K562 (cell line): ENCODE data around the gene FGGY. TPM values are rescaled to one million over a fixed set of nuclear protein-coding genes. Genes with fewer than 3 reads are reported as not detected.

ENCODE experiments used
- ATAC-seq: fragments of 200-7000 bp; cut with Tn5 transposase; 3 replicates; pipeline ENCODE4 v1.9.1; 2020; ENCODE audit warnings: moderate library complexity
- BruUV-seq: library from RNA; stranded (reverse); fragments of 400-500 nt; replicated peaks from 2 replicates; lab custom pipeline; 2021; lab: Mats Ljungman, UMichigan
- CTCF ChIA-PET: fragments of 300-600 bp; formaldehyde crosslinking; extraction: SDS; loops from one replicate; lab custom pipeline; 2021; ENCODE audit warnings: low intra/inter-chr PET ratio; lab: Yijun Ruan, JAX
- POLR2A ChIA-PET: fragments of 300-600, 350-650 bp; sonication (Branson Sonifier 250); formaldehyde crosslinking; extraction: SDS; loops from one replicate; lab custom pipeline; 2021; ENCODE audit warnings: antibody characterized with exemption, inconsistent platforms; lab: Yijun Ruan, JAX
- DNase-seq, 4 experiments: peaks; one replicate each; pipeline versions ENCODE4 v3.0.0 to v3.0.0-alpha.2; 2011 to 2018; ENCODE audit warnings: low spot score in 3 of 4, mixed read lengths in 3 of 4; ENCODE audit errors: extremely low read depth in 1 of 4
- FAIRE-seq: peaks from 2 replicates; lab custom pipeline; 2011; peaks lifted over from hg19 to GRCh38; lab: Jason Lieb, UNC
- H2AFZ ChIP-seq: 2 replicates; pipeline ENCODE4 v1.6.0; 2011; ENCODE audit warnings: low read depth, low read length, control low read depth, inconsistent platforms
- H3K27ac ChIP-seq: fragments of 200-600 bp; 3 replicates; pipeline ENCODE4 v1.8.0; 2011; ENCODE audit warnings: low read depth, mild to moderate bottlenecking, control low read depth, inconsistent platforms, low read length, moderate library complexity, mixed read lengths; ENCODE audit errors: extremely low read depth
- H3K27me3 ChIP-seq, 2 experiments: fragments of 300-600 bp in 1 of 2; 2 replicates in 1 of 2; 3 replicates in 1 of 2; pipeline versions ENCODE4 v1.6.0 to v1.8.0; 2011; ENCODE audit warnings: inconsistent platforms in 2 of 2, low read length in 2 of 2, mild to moderate bottlenecking in 1 of 2, mixed read lengths in 1 of 2, moderate library complexity in 1 of 2; ENCODE audit not compliant: control insufficient read depth in 2 of 2, insufficient read depth in 2 of 2
- H3K36me3 ChIP-seq: fragments of 300-600 bp; 3 replicates; pipeline ENCODE4 v1.8.0; 2011; ENCODE audit warnings: mild to moderate bottlenecking, low read length, inconsistent platforms; ENCODE audit not compliant: control insufficient read depth, insufficient read depth
- H3K4me1 ChIP-seq, 2 experiments: fragments of 200-600 bp in 1 of 2; replicated peaks in 1 of 2; 2 replicates in 1 of 2; 3 replicates in 1 of 2; pipeline versions ENCODE4 v1.5.1 to v1.8.0; 2011; ENCODE audit warnings: inconsistent platforms in 2 of 2, low read length in 2 of 2, mild to moderate bottlenecking in 1 of 2, mixed read lengths in 1 of 2, moderate library complexity in 1 of 2; ENCODE audit not compliant: control insufficient read depth in 2 of 2, insufficient read depth in 2 of 2
- H3K4me2 ChIP-seq: 2 replicates; pipeline ENCODE4 v1.6.1; 2011; ENCODE audit warnings: low read length, control low read depth, inconsistent platforms, mixed read lengths; ENCODE audit not compliant: insufficient read depth
- H3K4me3 ChIP-seq: fragments of 200-600 bp; sonication (generic), shearing (Covaris generic); 2 replicates; pipeline ENCODE4 v1.5.1; 2016; ENCODE audit warnings: control low read depth, inconsistent platforms
- H3K79me2 ChIP-seq: fragments of 200-600 bp; 3 replicates; pipeline ENCODE4 v1.8.0; 2011; ENCODE audit warnings: low read length, inconsistent platforms; ENCODE audit not compliant: control insufficient read depth, insufficient read depth
- H3K9ac ChIP-seq, 2 experiments: 2 replicates each; pipeline versions ENCODE4 v1.6.0 to v1.6.1; 2011; ENCODE audit warnings: low read depth in 2 of 2, low read length in 2 of 2, control low read depth in 1 of 2, inconsistent platforms in 1 of 2, mild to moderate bottlenecking in 1 of 2, mixed read lengths in 1 of 2; ENCODE audit not compliant: insufficient read depth in 1 of 2
- H3K9me1 ChIP-seq: one replicate; pipeline ENCODE4 v1.6.0; 2011; ENCODE audit warnings: inconsistent platforms, mild to moderate bottlenecking, low read length, moderate library complexity; ENCODE audit not compliant: control insufficient read depth, insufficient read depth
- H3K9me3 ChIP-seq: replicated peaks from 2 replicates; pipeline ENCODE4 v1.5.1; 2011; ENCODE audit warnings: low read depth, low read length, inconsistent platforms; ENCODE audit not compliant: control insufficient read depth, insufficient read depth
- H4K20me1 ChIP-seq: replicated peaks from 2 replicates; pipeline ENCODE4 v1.6.1; 2011; ENCODE audit warnings: low read length, inconsistent platforms, mixed read lengths; ENCODE audit not compliant: control insufficient read depth, insufficient read depth
- AFF4 ChIP-seq: sonication (generic); formaldehyde crosslinking; IDR thresholded peaks from 2 replicates; pipeline ENCODE4 v1.8.0; 2023; ENCODE audit warnings: mild to moderate bottlenecking, missing genetic modification reagents
- HDAC6 ChIP-seq: IDR thresholded peaks from 2 replicates; pipeline ENCODE4 v1.6.1; 2012; ENCODE audit warnings: low read depth, mild to moderate bottlenecking, control low read depth, inconsistent platforms, low read length, moderate library complexity
- NR4A1 ChIP-seq, 2 experiments: fragments of 250-450 bp in 1 of 2; fragments of 450-650 bp in 1 of 2; sonication (Bioruptor Pico) in 1 of 2; IDR thresholded peaks; 2 replicates each; pipeline versions ENCODE4 v1.4.0 to v1.6.1; 2016 to 2020; ENCODE audit warnings: mild to moderate bottlenecking in 2 of 2, missing compliant biosample characterization in 1 of 2, missing genetic modification characterization in 1 of 2, moderate library complexity in 1 of 2
- PKNOX1 ChIP-seq: fragments of 450-650 bp; IDR thresholded peaks from 2 replicates; pipeline ENCODE4 v1.6.1; 2016
- RBM22 ChIP-seq: fragments of 200-400 bp; formaldehyde crosslinking; IDR thresholded peaks from 2 replicates; pipeline ENCODE4 v1.6.1; 2018; ENCODE audit warnings: low read length, low read depth; ENCODE audit not compliant: poor library complexity, severe bottlenecking
- RFX5 ChIP-seq: IDR thresholded peaks from 2 replicates; pipeline ENCODE4 v1.6.1; 2011; ENCODE audit warnings: low read depth, mild to moderate bottlenecking, improper control_type of control experiment, low read length
- TAF1 ChIP-seq: IDR thresholded peaks from 2 replicates; pipeline ENCODE4 v1.6.1; 2011; ENCODE audit warnings: mild to moderate bottlenecking, low read length, moderate library complexity; ENCODE audit not compliant: insufficient read depth, control insufficient read depth, severe bottlenecking; ENCODE audit errors: extremely low read depth
- ZBTB43 ChIP-seq: sonication (generic); formaldehyde crosslinking; IDR thresholded peaks from 2 replicates; pipeline ENCODE4 v1.8.0; 2023; ENCODE audit warnings: mild to moderate bottlenecking, missing genetic modification reagents
- WGBS: fragments of 100-300 bp; shearing (Covaris generic); methylation state at CpG from one replicate; pipeline ENCODE4 v1.1.6; 2016; ENCODE audit warnings: low coverage, mixed read lengths; ENCODE audit not compliant: insufficient coverage; ENCODE audit errors: missing lambda C conversion rate; 5-methylcytosine and 5-hydroxymethylcytosine counted together
- in situ Hi-C: fragments of 300-500 bp; cut with MboI; formaldehyde crosslinking; loops from 4 replicates; pipeline ENCODE4 v1.15.0; 2018; ENCODE audit warnings: inconsistent platforms, mixed read lengths
- intact Hi-C: fragments of 100-400 bp; cut with micrococcal nuclease; formaldehyde crosslinking; loops from 2 replicates; pipeline ENCODE4 v1.14.2; 2022
- polyA plus RNA-seq, 8 experiments: library from polyadenylated mRNA; depleted of rRNA in 4 of 8; stranded (reverse) in 5 of 8; unstranded in 3 of 8; fragments of >200 nt; fragmentation: Nextera tagmentation in 2 of 8; fragmentation: Illumina TruSeq in 1 of 8; extraction: Ambion mirVana in 2 of 8; extraction: Trizol in 1 of 8; gene quantifications; 2 replicates each; pipeline versions ENCODE4 v1.2.1 to v1.2.3, GENCODE V29; 2011 to 2014; ENCODE audit warnings: inconsistent platforms in 1 of 8, missing spikeins in 1 of 8
- total RNA-seq, 7 experiments: library from RNA; depleted of rRNA in 6 of 7; stranded (reverse); fragments of >200 nt in 6 of 7; fragmentation: Illumina TruSeq in 2 of 7; extraction: Trizol in 2 of 7; gene quantifications; 2 replicates each; pipeline versions ENCODE4 v1.2.1 to v1.2.3, GENCODE V29; 2011 to 2021; ENCODE audit warnings: low replicate concordance in 1 of 7
- TF ChIP-seq, protein P1 (sequence below): conservative IDR thresholded peaks from 2 replicates; pipeline ENCODE4 v1.6.1; 2011; ENCODE audit warnings: low read depth, mild to moderate bottlenecking, low read length; ENCODE audit not compliant: control insufficient read depth
- TF ChIP-seq, protein P2 (sequence below), 2 experiments: fragments of 250-450 bp in 1 of 2; fragments of 450-650 bp in 1 of 2; sonication (Bioruptor Pico) in 1 of 2; IDR thresholded peaks; 2 replicates each; pipeline versions ENCODE4 v1.6.1 to v1.8.0; 2016 to 2021; ENCODE audit warnings: mild to moderate bottlenecking in 2 of 2, moderate library complexity in 2 of 2, missing compliant biosample characterization in 1 of 2, missing genetic modification characterization in 1 of 2

Gene FGGY
- total and polyA plus RNA-seq, 9 of the 15 experiments (the other 6 are each of a cell fraction or from before 2014, with no cell fraction given), result 9.7 to 19.2 (median 12.6) TPM

GRCh38 chr1:59595774-59596173, 298.9 kb downstream of the FGGY start (continued):
- TF ChIP-seq ZBTB43 (CRISPR knock-in tag), result no peak
- TF ChIP-seq, protein P1, sequence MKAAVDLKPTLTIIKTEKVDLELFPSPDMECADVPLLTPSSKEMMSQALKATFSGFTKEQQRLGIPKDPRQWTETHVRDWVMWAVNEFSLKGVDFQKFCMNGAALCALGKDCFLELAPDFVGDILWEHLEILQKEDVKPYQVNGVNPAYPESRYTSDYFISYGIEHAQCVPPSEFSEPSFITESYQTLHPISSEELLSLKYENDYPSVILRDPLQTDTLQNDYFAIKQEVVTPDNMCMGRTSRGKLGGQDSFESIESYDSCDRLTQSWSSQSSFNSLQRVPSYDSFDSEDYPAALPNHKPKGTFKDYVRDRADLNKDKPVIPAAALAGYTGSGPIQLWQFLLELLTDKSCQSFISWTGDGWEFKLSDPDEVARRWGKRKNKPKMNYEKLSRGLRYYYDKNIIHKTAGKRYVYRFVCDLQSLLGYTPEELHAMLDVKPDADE, result no peak
- no peak for TF ChIP-seq NR4A1 (CRISPR knock-in tag; IDR thresholded peaks at IDR 0.05)
- no peak for TF ChIP-seq NR4A1 (tag; IDR thresholded peaks at IDR 0.05)

GRCh38 chr1:59596432-59596831, 299.5 kb downstream of the FGGY start:
- no peak overlapping the region for H3K27ac ChIP-seq
- POLR2A ChIA-PET, result no interaction called here
- no peak overlapping the region for H3K9ac ChIP-seq
- TF ChIP-seq HDAC6, result no peak
- no peak for TF ChIP-seq AFF4 (CRISPR knock-in tag)
- TF ChIP-seq TAF1, result no peak
- TF ChIP-seq RBM22, result no peak
- no peak for TF ChIP-seq PKNOX1
- TF ChIP-seq, protein P2, sequence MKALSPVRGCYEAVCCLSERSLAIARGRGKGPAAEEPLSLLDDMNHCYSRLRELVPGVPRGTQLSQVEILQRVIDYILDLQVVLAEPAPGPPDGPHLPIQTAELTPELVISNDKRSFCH (CRISPR knock-in tag; IDR thresholded peaks at IDR 0.05), result no peak
- TF ChIP-seq, protein P2 (tag; IDR thresholded peaks at IDR 0.05), result no peak
- no peak for TF ChIP-seq RFX5

More at GRCh38 chr1:59596432-59596831, 299.5 kb downstream of the FGGY start:
- Histone ChIP-seq H3K4me1 (no peaks in the 10 kb centered on the region), H3K79me2 (no peaks in the 10 kb centered on the region), H3K4me2 (no peak overlapping the region), H3K27me3 (no peaks in the 10 kb centered on the region), H3K36me3 (no peaks in the 10 kb centered on the region), H4K20me1 (no peaks in the 10 kb centered on the region), H3K9me1 (no peaks in the 10 kb centered on the region), H3K4me3 (no peak overlapping the region), H2AFZ (no peak overlapping the region), H3K9me3 (no peaks in the 10 kb centered on the region)
- intact Hi-C loops, result no loop called here
- ATAC-seq (no peak), FAIRE-seq (no peak), DNase-seq (no peak)
- CTCF ChIA-PET, result no interaction called here
- 4% methylated on average over 3 of the region's 3 CpGs for WGBS
- BruUV-seq, result no TSS peak
- in situ Hi-C loops, result no loop called here
